ENCODE results near the gene HNRNPUL2.
"Not testable (repeated sequence)": the region's sequence is repeated elsewhere in the genome, so short reads cannot be mapped to it uniquely, and the experiment has no call there.

The HNRNPUL2 gene

GRCh38 chr11:62715150-62716130 is 11.8 kb downstream of the HNRNPUL2 start:
- H3K27ac Mint-ChIP-seq = peak overlapping the region; percentile 67
- no peaks in the 10 kb centered on the region for H3K27me3 Mint-ChIP-seq (ENCODE audit: low read depth)
- H3K4me3 Mint-ChIP-seq = no peak overlapping the region
- peaks cover 63% of the 10 kb centered on the region for H3K4me1 Mint-ChIP-seq (ENCODE audit: low read depth)
- no peaks in the 10 kb centered on the region for H3K9me3 Mint-ChIP-seq
- H3K36me3 Mint-ChIP-seq (ENCODE audit: low read depth) = peaks cover 72% of the 10 kb centered on the region

- H3K27me3 Mint-ChIP-seq (ENCODE audit: low read depth) = no peaks in the 10 kb centered on the region
- H3K9me3 Mint-ChIP-seq = no peaks in the 10 kb centered on the region
- H3K4me3 Mint-ChIP-seq = peak overlapping the region; percentile 38
- H3K36me3 Mint-ChIP-seq (ENCODE audit: low read depth) = peaks cover 68% of the 10 kb centered on the region
- peak overlapping the region; percentile 92 for H3K27ac Mint-ChIP-seq
- peaks cover 65% of the 10 kb centered on the region for H3K4me1 Mint-ChIP-seq (ENCODE audit: low read depth)
Observed at GRCh38 chr11:62713343-62713742, 13.9 kb downstream of the HNRNPUL2 start.

- Mint-ChIP-seq H3K36me3 (ENCODE audit: low read depth) (peaks cover 63% of the 10 kb centered on the region), H3K4me1 (ENCODE audit: low read depth) (peaks cover 65% of the 10 kb centered on the region), H3K4me3 (peak overlapping the region; percentile 63), H3K27me3 (ENCODE audit: low read depth) (no peaks in the 10 kb centered on the region), H3K9me3 (no peaks in the 10 kb centered on the region), H3K27ac (peak overlapping the region; percentile 92)
Observed at GRCh38 chr11:62712861-62713260, 14.4 kb downstream of the HNRNPUL2 start.

GRCh38 chr11:62712276-62712812 is 14.9 kb downstream of the HNRNPUL2 start:
- Mint-ChIP-seq H3K4me1 (ENCODE audit: low read depth) (peaks cover 70% of the 10 kb centered on the region), H3K27ac (peak overlapping the region; percentile 92), H3K9me3 (no peaks in the 10 kb centered on the region), H3K4me3 (peak overlapping the region; percentile 63), H3K27me3 (ENCODE audit: low read depth) (no peaks in the 10 kb centered on the region), H3K36me3 (ENCODE audit: low read depth) (peaks cover 60% of the 10 kb centered on the region)

- Mint-ChIP-seq H3K27me3 (ENCODE audit: low read depth) (no peaks in the 10 kb centered on the region), H3K36me3 (ENCODE audit: low read depth) (peaks cover 37% of the 10 kb centered on the region), H3K27ac (peak overlapping the region; percentile 98), H3K4me3 (peak overlapping the region; percentile 94), H3K4me1 (ENCODE audit: low read depth) (peaks cover 71% of the 10 kb centered on the region), H3K9me3 (no peaks in the 10 kb centered on the region)
Observed at GRCh38 chr11:62710001-62710345, 17.3 kb downstream of the HNRNPUL2 start.

- peaks cover 67% of the 10 kb centered on the region for H3K4me1 Mint-ChIP-seq (ENCODE audit: low read depth)
- H3K4me3 Mint-ChIP-seq = peak overlapping the region; percentile 94
- H3K9me3 Mint-ChIP-seq = no peaks in the 10 kb centered on the region
- H3K36me3 Mint-ChIP-seq (ENCODE audit: low read depth) = peaks cover 33% of the 10 kb centered on the region
- no peaks in the 10 kb centered on the region for H3K27me3 Mint-ChIP-seq (ENCODE audit: low read depth)
- H3K27ac Mint-ChIP-seq = peak overlapping the region; percentile 98
Observed at GRCh38 chr11:62709247-62710000, 17.8 kb downstream of the HNRNPUL2 start.

- H3K4me1 Mint-ChIP-seq (ENCODE audit: low read depth) = peaks cover 62% of the 10 kb centered on the region
- no peaks in the 10 kb centered on the region for H3K27me3 Mint-ChIP-seq (ENCODE audit: low read depth)
- peak overlapping the region; percentile 98 for H3K27ac Mint-ChIP-seq
- H3K9me3 Mint-ChIP-seq = no peaks in the 10 kb centered on the region
- peaks cover 29% of the 10 kb centered on the region for H3K36me3 Mint-ChIP-seq (ENCODE audit: low read depth)
- H3K4me3 Mint-ChIP-seq = peak overlapping the region; percentile 94
Observed at GRCh38 chr11:62708793-62709192, 18.5 kb downstream of the HNRNPUL2 start.

GRCh38 chr11:62708392-62708791 is 18.9 kb downstream of the HNRNPUL2 start:
- Mint-ChIP-seq H3K27ac (peak overlapping the region; percentile 98), H3K27me3 (ENCODE audit: low read depth) (no peaks in the 10 kb centered on the region), H3K4me1 (ENCODE audit: low read depth) (peaks cover 58% of the 10 kb centered on the region), H3K4me3 (peak overlapping the region; percentile 94), H3K9me3 (no peaks in the 10 kb centered on the region), H3K36me3 (ENCODE audit: low read depth) (peaks cover 25% of the 10 kb centered on the region)

- peak within 1 kb of the TSS; percentile 94 for H3K4me3 Mint-ChIP-seq
- H3K9me3 Mint-ChIP-seq = no peaks in the 10 kb centered on the region
- H3K27me3 Mint-ChIP-seq (ENCODE audit: low read depth) = no peaks in the 10 kb centered on the region
- peaks cover 21% of the 10 kb centered on the region for H3K36me3 Mint-ChIP-seq (ENCODE audit: low read depth)
- peaks cover 50% of the 10 kb centered on the region for H3K4me1 Mint-ChIP-seq (ENCODE audit: low read depth)
- peak within 1 kb of the TSS; percentile 98 for H3K27ac Mint-ChIP-seq
Observed at GRCh38 chr11:62707277-62707861, 19.9 kb downstream of the HNRNPUL2 start, which contains the start of the genes BSCL2 and GNG3. BSCL2 (minus strand) TSS chr11:62707424; CDS start chr11:62707195, 229 bp downstream. GNG3 (plus strand) TSS chr11:62707676; CDS start chr11:62708296, 620 bp downstream.

- Mint-ChIP-seq H3K4me1 (ENCODE audit: low read depth) (peaks cover 49% of the 10 kb centered on the region), H3K4me3 (peak overlapping the region; percentile 63), H3K27ac (peak overlapping the region; percentile 65), H3K36me3 (ENCODE audit: low read depth) (peaks cover 20% of the 10 kb centered on the region), H3K27me3 (ENCODE audit: low read depth) (no peaks in the 10 kb centered on the region), H3K9me3 (no peaks in the 10 kb centered on the region)
Observed at GRCh38 chr11:62706850-62707247, 20.4 kb downstream of the HNRNPUL2 start.

GRCh38 chr11:62705880-62706849 is 21.1 kb downstream of the HNRNPUL2 start:
- H3K27ac Mint-ChIP-seq = peak overlapping the region; percentile 75
- H3K27me3 Mint-ChIP-seq (ENCODE audit: low read depth) = no peaks in the 10 kb centered on the region
- peaks cover 23% of the 10 kb centered on the region for H3K36me3 Mint-ChIP-seq (ENCODE audit: low read depth)
- H3K4me1 Mint-ChIP-seq (ENCODE audit: low read depth) = peaks cover 49% of the 10 kb centered on the region
- H3K4me3 Mint-ChIP-seq = peak overlapping the region; percentile 87
- H3K9me3 Mint-ChIP-seq = no peaks in the 10 kb centered on the region

GRCh38 chr11:62705413-62705812 is 21.8 kb downstream of the HNRNPUL2 start:
- H3K9me3 Mint-ChIP-seq = no peaks in the 10 kb centered on the region
- H3K27me3 Mint-ChIP-seq (ENCODE audit: low read depth) = no peaks in the 10 kb centered on the region
- peaks cover 45% of the 10 kb centered on the region for H3K4me1 Mint-ChIP-seq (ENCODE audit: low read depth)
- peak overlapping the region; percentile 75 for H3K27ac Mint-ChIP-seq
- H3K4me3 Mint-ChIP-seq = peak overlapping the region; percentile 87
- H3K36me3 Mint-ChIP-seq (ENCODE audit: low read depth) = peaks cover 19% of the 10 kb centered on the region

GRCh38 chr11:62703921-62704320 is 23.3 kb downstream of the HNRNPUL2 start:
- peaks cover 11% of the 10 kb centered on the region for H3K36me3 Mint-ChIP-seq (ENCODE audit: low read depth)
- H3K4me3 Mint-ChIP-seq; H3K27ac Mint-ChIP-seq; H3K9me3 Mint-ChIP-seq; H3K27me3 Mint-ChIP-seq (ENCODE audit: low read depth): not testable (repeated sequence)
- peaks cover 35% of the 10 kb centered on the region for H3K4me1 Mint-ChIP-seq (ENCODE audit: low read depth)

All from T-helper 1 cell treated with Interleukin-12 subunit alpha and Interleukin-12 subunit beta and Interleukin-4 antibody, amounts not matched to agents 30 μg/mL and 1 μg/mL, for 36 hours (primary cell).